Esophagus squamous epithelium (tissue), 5 donors: ENCODE data around the gene EME1. TPM values are rescaled to one million over a fixed set of nuclear protein-coding genes. Genes with fewer than 3 reads are reported as not detected.

Experiments
- DNase-seq: peaks from one replicate; lab custom pipeline; 2025; lab: John Stamatoyannopoulos, UW
- H3K27ac ChIP-seq, 4 donors: fragments of 200-600 bp; sonication (generic); one replicate each; pipeline ENCODE4 v1.5.1; 2016 to 2019; ENCODE audit warnings: mild to moderate bottlenecking in 1 of 4
- H3K27me3 ChIP-seq, 4 donors: fragments of 200-600 bp; sonication (generic); 1 replicate in 3 of 4; 2 replicates in 1 of 4; pipeline versions ENCODE4 v1.5.1 to v1.6.0; 2017 to 2021; ENCODE audit warnings: antibody characterized with exemption in 1 of 4
- H3K36me3 ChIP-seq, 3 donors: fragments of 200-600 bp; sonication (generic); one replicate each; pipeline ENCODE4 v1.5.1; 2016 to 2019
- H3K4me1 ChIP-seq, 3 donors: fragments of 200-600 bp; sonication (generic); one replicate each; pipeline ENCODE4 v1.5.1; 2017 to 2019
- H3K4me3 ChIP-seq, 4 donors: fragments of 200-600 bp; sonication (generic); 1 replicate in 3 of 4; 2 replicates in 1 of 4; pipeline ENCODE4 v1.5.1; 2016 to 2019; ENCODE audit warnings: mild to moderate bottlenecking in 2 of 4, moderate library complexity in 1 of 4
- H3K9me3 ChIP-seq, 3 donors: fragments of 200-600 bp; sonication (generic); one replicate each; pipeline ENCODE4 v1.5.1; 2016 to 2019
- POLR2A ChIP-seq, 4 donors: fragments of 450-650 bp; IDR thresholded peaks; one replicate each; pipeline ENCODE4 v1.6.1; 2017; ENCODE audit warnings: antibody characterized with exemption in 4 of 4, mild to moderate bottlenecking in 4 of 4, moderate library complexity in 3 of 4
- WGBS, 2 donors: methylation state at CpG; one replicate each; pipeline ENCODE4 v1.1.5; 2018; 5-methylcytosine and 5-hydroxymethylcytosine counted together
- intact Hi-C: fragments of 100-400 bp; cut with DNase I; formaldehyde crosslinking; loops from one replicate; pipeline ENCODE4 v1.15.0; 2022
- total RNA-seq, 4 donors: library from RNA; depleted of rRNA; stranded (reverse); fragments of >200 nt; gene quantifications; one replicate each; pipeline ENCODE4 v1.1.0, GENCODE V29; 2016
- TF ChIP-seq, protein P1 (sequence below), 6 experiments: fragments of 450-650 bp in 4 of 6; fragments of 200-600 bp in 2 of 6; sonication (generic) in 2 of 6; IDR thresholded peaks; one replicate each; pipeline ENCODE4 v1.5.1; 2016 to 2019; ENCODE audit warnings: antibody characterized with exemption in 6 of 6, mild to moderate bottlenecking in 4 of 6, moderate library complexity in 4 of 6
- donor health status: DM: yes; HTN: yes; CAD: no.

The EME1 gene
- total RNA-seq, 4 donors from 2014 or later = 0.57 to 2.7 (median 1.1) TPM

DNA sequence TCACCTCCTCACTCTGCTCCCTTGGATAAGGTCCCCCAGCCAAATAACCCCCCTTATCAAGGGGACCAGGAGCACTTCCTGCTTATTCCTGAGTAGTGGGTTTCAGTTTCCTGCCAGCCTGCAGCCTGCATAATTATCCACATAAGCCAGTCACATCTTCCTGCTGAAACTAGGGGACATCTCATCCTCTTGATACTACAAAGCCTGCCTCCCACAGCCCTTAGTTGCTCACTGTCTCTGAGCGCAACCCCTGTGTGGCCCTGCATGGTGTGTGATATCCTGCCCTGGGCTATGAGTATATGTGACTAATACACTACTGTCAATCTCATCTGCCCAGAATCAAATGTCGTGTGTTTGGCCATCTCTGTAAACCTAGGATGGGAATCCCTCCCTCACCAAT is 35.1 kb upstream of the EME1 start:
- H3K27ac ChIP-seq = no peak overlapping the region
- H3K27me3 ChIP-seq = no peaks in the 10 kb centered on the region
- no peaks in the 10 kb centered on the region for H3K36me3 ChIP-seq
- no peak overlapping the region for H3K4me3 ChIP-seq
- no peaks in the 10 kb centered on the region for H3K4me1 ChIP-seq
- no peaks in the 10 kb centered on the region for H3K9me3 ChIP-seq
- 29 to 78% methylated on average over 1 to 2 of the region's 2 CpGs for WGBS, 2 donors
- DNase-seq = no peak
- TF ChIP-seq, protein P1, sequence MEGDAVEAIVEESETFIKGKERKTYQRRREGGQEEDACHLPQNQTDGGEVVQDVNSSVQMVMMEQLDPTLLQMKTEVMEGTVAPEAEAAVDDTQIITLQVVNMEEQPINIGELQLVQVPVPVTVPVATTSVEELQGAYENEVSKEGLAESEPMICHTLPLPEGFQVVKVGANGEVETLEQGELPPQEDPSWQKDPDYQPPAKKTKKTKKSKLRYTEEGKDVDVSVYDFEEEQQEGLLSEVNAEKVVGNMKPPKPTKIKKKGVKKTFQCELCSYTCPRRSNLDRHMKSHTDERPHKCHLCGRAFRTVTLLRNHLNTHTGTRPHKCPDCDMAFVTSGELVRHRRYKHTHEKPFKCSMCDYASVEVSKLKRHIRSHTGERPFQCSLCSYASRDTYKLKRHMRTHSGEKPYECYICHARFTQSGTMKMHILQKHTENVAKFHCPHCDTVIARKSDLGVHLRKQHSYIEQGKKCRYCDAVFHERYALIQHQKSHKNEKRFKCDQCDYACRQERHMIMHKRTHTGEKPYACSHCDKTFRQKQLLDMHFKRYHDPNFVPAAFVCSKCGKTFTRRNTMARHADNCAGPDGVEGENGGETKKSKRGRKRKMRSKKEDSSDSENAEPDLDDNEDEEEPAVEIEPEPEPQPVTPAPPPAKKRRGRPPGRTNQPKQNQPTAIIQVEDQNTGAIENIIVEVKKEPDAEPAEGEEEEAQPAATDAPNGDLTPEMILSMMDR (IDR thresholded peaks at IDR 0.05) = no peak
- TF ChIP-seq POLR2A (IDR thresholded peaks at IDR 0.05) = no peak
- intact Hi-C loops = no loop called here

DNA sequence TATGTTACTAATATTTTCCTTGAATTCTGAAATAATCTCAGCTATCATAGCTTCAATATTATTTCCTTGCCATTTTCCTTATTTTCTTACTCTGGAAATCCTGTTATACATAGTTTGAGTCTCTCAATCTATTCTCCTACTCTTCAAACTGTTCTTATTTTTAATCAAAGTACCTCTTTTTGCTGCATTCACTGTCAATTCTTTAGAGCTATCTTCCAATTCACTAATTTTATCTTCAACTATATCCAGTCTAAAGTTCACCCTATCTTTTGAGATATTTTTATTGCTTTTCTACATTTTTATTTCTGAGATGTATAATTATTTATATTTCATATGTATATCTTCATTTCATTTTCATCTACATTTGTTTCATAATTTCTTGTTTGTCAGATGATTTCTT is 34.4 kb upstream of the EME1 start:
- Histone ChIP-seq H3K4me1 (no peaks in the 10 kb centered on the region), H3K27me3 (no peaks in the 10 kb centered on the region), H3K27ac (no peak overlapping the region), H3K4me3 (no peak overlapping the region), H3K36me3 (no peaks in the 10 kb centered on the region), H3K9me3 (no peaks in the 10 kb centered on the region)
- DNase-seq = no peak
- TF ChIP-seq, protein P1 (IDR thresholded peaks at IDR 0.05) = no peak
- no peak for TF ChIP-seq POLR2A (IDR thresholded peaks at IDR 0.05)
- intact Hi-C loops = no loop called here

DNA sequence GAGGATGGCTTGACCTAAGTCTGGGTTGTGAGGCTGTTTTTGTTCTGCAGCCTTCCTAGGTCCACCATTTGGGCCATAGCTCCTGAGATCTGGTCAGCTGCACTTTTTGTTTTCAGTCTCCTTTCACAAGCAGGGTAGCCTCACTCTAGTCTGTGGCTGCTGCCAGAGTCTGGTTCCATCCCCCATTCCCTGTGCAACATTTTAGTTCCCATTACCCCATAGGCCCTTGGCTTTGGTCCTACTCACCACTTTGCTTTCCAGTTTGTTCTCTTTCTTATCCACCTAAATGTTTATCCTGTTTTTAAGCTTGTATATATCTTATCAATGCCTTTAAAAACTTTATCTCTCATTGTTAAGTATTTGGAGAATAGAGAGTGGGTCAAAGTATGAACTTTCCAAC is 33.6 kb upstream of the EME1 start:
- intact Hi-C loops = no loop called here
- no peak for DNase-seq
- no peaks in the 10 kb centered on the region for H3K9me3 ChIP-seq
- no peaks in the 10 kb centered on the region for H3K27me3 ChIP-seq
- no peak overlapping the region for H3K4me3 ChIP-seq
- TF ChIP-seq, protein P1 (IDR thresholded peaks at IDR 0.05) = no peak
- no peak for TF ChIP-seq POLR2A (IDR thresholded peaks at IDR 0.05)
- H3K4me1 ChIP-seq = no peaks in the 10 kb centered on the region
- H3K27ac ChIP-seq = no peak overlapping the region
- no peaks in the 10 kb centered on the region for H3K36me3 ChIP-seq

DNA sequence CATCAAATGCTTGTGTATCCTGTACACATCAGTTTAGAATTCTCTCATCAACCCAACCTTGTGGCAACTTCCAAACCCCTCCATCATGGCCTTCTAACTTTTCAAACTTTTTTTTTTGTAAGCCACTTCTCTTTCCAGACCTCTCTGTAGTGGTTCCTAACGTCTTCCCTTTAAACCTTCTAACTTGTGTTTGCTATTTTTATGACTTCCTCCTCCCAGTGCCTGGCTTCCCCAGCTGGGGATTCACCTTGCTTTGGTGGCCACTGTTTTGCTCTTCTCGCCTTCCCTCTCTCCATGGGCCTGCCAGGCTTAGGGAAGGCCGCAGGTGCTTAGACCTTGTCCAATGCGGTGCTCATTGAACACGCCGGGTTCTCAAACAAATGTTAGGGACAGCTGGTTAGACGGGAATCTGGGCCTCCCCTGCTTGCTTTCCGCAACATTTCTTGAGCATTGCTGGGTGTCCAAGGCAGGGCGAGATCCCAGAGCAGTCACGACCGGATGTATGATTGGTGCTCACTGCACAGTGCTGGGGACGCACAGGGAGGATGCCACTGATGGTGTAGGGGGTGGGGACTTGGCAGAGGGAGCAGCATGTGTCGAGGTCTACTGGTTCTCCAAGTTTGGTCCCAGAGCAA is 28.2 kb upstream of the EME1 start:
- WGBS, 2 donors = 59 to 63% methylated on average over 8 to 13 of the region's 13 CpGs
- Histone ChIP-seq H3K27me3 (no peaks in the 10 kb centered on the region), H3K4me1 (peaks cover 20 to 41% (median 31%) of the 10 kb centered on the region in 3 donors), H3K36me3 (no peaks in the 10 kb centered on the region), H3K9me3 (no peaks in the 10 kb centered on the region), H3K27ac (no peak overlapping the region), H3K4me3 (peak overlapping the region in 1 of 4 donors; percentile 72)
- intact Hi-C loops = no loop called here
- no peak for DNase-seq
- TF ChIP-seq, protein P1 (IDR thresholded peaks at IDR 0.05) = no peak
- TF ChIP-seq POLR2A (IDR thresholded peaks at IDR 0.05) = no peak

DNA sequence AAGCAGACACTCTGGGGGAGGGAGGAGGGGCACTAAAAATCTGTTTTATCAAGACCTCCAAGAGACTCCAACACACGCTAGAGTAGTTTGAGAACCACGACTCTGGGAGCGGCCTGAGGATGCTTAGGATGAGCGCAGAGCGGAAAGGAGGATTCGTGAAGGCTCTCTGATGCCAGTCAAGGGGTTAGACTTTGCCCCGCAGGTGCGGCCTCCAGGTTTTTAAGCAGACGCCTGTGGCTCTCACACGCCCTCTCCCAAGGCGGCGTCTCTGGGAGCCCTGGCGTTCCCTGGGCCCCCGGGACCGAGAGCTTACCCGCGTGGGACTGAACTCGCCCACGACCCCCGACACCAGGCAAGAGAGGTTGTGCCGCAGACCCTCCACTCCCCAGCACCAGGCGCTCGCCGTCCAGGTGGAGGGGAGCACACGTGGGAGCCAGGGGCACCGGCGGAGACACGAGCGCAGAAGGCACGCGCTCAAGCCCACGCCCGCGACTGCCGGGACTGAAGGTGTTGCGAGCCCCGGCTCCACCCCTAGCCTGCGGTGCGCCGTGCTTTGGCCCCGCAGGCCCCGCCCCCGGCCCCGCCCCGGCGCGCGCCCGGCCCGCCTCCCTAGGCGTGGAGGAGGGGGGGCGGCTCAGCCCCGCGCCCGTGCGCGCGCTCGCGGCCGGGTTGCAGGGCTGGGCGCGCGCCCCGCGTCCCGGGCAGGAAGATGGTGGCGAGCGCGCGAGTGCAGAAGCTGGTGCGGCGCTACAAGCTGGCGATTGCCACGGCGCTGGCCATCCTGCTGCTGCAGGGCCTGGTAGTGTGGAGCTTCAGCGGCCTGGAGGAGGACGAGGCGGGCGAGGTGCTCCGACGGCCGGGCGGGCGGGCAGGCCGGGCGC is 27.4 kb upstream of the EME1 start, which contains the start of gene XYLT2:
XYLT2 (plus strand) TSS at position 695 of the 881 bp plus-strand sequence; CDS start at position 710, 15 bp downstream.
- no peaks in the 10 kb centered on the region for H3K9me3 ChIP-seq
- no peaks in the 10 kb centered on the region for H3K36me3 ChIP-seq
- DNase-seq = no peak
- peaks cover 20 to 41% (median 31%) of the 10 kb centered on the region in 3 donors for H3K4me1 ChIP-seq
- peak within 1 kb of the TSS; percentile 72 to 95 (median 78) for H3K4me3 ChIP-seq
- intact Hi-C loops = no loop called here
- TF ChIP-seq POLR2A (IDR thresholded peaks at IDR 0.05) = peak in 2 of 4 donors; percentile 45 to 55
- TF ChIP-seq, protein P1 (IDR thresholded peaks at IDR 0.05) = no peak
- 20% methylated on average over 3 of the region's 87 CpGs; no CpG with 5 or more reads in 1 of the 2 donors for WGBS, 2 donors
- no peaks in the 10 kb centered on the region for H3K27me3 ChIP-seq
- H3K27ac ChIP-seq = peak within 1 kb of the TSS; percentile 81 to 88 (median 82)
